B cell (primary cell): Measurements from ENCODE around the gene SLC37A2. TPM values are rescaled to one million over a fixed set of nuclear protein-coding genes. Genes with fewer than 3 reads are reported as not detected.

Experiments used
- ATAC-seq: fragments of 200-7000 bp; cut with Tn5 transposase; one replicate; pipeline ENCODE4 v1.10.0; 2021; ENCODE audit warnings: low read depth, mild to moderate bottlenecking, moderate number of reproducible peaks, moderate library complexity
- CTCF ChIA-PET: fragments of 350-600 bp; sonication (Branson Sonifier 250); formaldehyde crosslinking; loops from one replicate; lab custom pipeline; 2021; ENCODE audit warnings: antibody characterized with exemption, inconsistent platforms; lab: Charles Lee
- POLR2A ChIA-PET: fragments of 350-600 bp; sonication (Branson Sonifier 250); formaldehyde crosslinking; loops from one replicate; lab custom pipeline; 2021; ENCODE audit warnings: antibody characterized with exemption; lab: Charles Lee
- DNase-seq: peaks from one replicate; pipeline ENCODE4 v3.0.0; 2013
- H2AFZ ChIP-seq: 2 replicates; pipeline ENCODE4 v1.6.1; 2012; ENCODE audit warnings: mild to moderate bottlenecking, low read depth, low read length; ENCODE audit not compliant: insufficient read depth, poor library complexity, severe bottlenecking
- H3K27ac ChIP-seq, 2 donors: 1 replicate in 1 of 2; 2 replicates in 1 of 2; pipeline ENCODE4 v1.5.1; 2012 to 2013; ENCODE audit warnings: low read length in 2 of 2, mild to moderate bottlenecking in 2 of 2, moderate library complexity in 1 of 2
- H3K27me3 ChIP-seq, 4 experiments: fragments of 200-600 bp in 1 of 4; sonication (generic) in 1 of 4; replicated peaks in 1 of 4; 1 replicate in 2 of 4; 2 replicates in 2 of 4; pipeline versions ENCODE4 v1.6.1 to v1.7.0; 2013 to 2016; ENCODE audit warnings: low read length in 3 of 4, mild to moderate bottlenecking in 2 of 4, mixed read lengths in 1 of 4, moderate library complexity in 1 of 4; ENCODE audit not compliant: insufficient read depth in 4 of 4, control insufficient read depth in 3 of 4; ENCODE audit errors: control extremely low read depth in 1 of 4
- H3K36me3 ChIP-seq, 2 experiments: replicated peaks in 1 of 2; 1 replicate in 1 of 2; 2 replicates in 1 of 2; pipeline versions ENCODE4 v1.6.1 to v1.7.1; 2013; ENCODE audit warnings: low read length in 1 of 2; ENCODE audit not compliant: insufficient read depth in 2 of 2, control insufficient read depth in 1 of 2; ENCODE audit errors: control extremely low read depth in 1 of 2, extremely low read depth in 1 of 2
- H3K4me1 ChIP-seq, 2 donors: fragments of 200-600 bp in 1 of 2; sonication (generic) in 1 of 2; 1 replicate in 1 of 2; 2 replicates in 1 of 2; pipeline versions ENCODE4 v1.5.1 to v1.6.1; 2013 to 2017; ENCODE audit warnings: low read length in 2 of 2; ENCODE audit not compliant: control insufficient read depth in 2 of 2, insufficient read depth in 2 of 2
- H3K4me2 ChIP-seq: replicated peaks from 2 replicates; pipeline ENCODE3; 2012; ENCODE audit warnings: mild to moderate bottlenecking, low read depth, low read length; ENCODE audit not compliant: poor library complexity, severe bottlenecking
- H3K4me3 ChIP-seq, 5 experiments: fragments of 200-600 bp in 1 of 5; sonication (generic) in 1 of 5; 1 replicate in 3 of 5; 2 replicates in 2 of 5; pipeline versions ENCODE4 v1.5.1 to v1.7.0; 2011 to 2016; ENCODE audit warnings: low read length in 4 of 5, mild to moderate bottlenecking in 4 of 5, low read depth in 2 of 5, control low read depth in 1 of 5, moderate library complexity in 1 of 5; ENCODE audit not compliant: insufficient read depth in 1 of 5; ENCODE audit errors: control extremely low read depth in 1 of 5, extremely low read depth in 1 of 5
- H3K79me2 ChIP-seq: fragments of 200-600 bp; sonication (generic); one replicate; pipeline ENCODE4 v1.6.0; 2016; ENCODE audit warnings: low read length; ENCODE audit not compliant: control insufficient read depth, insufficient read depth
- H3K9ac ChIP-seq: fragments of 200-600 bp; sonication (generic); 2 replicates; pipeline ENCODE4 v1.6.1; 2017; ENCODE audit warnings: mild to moderate bottlenecking, low read length, moderate library complexity
- H3K9me3 ChIP-seq, 3 donors: one replicate each; pipeline versions ENCODE4 v1.6.1 to v1.7.1; 2013; ENCODE audit warnings: low read length in 2 of 3; ENCODE audit not compliant: control insufficient read depth in 2 of 3, insufficient read depth in 1 of 3; ENCODE audit errors: control extremely low read depth in 1 of 3
- H4K20me1 ChIP-seq: 2 replicates; pipeline ENCODE4 v1.6.0; 2012; ENCODE audit warnings: mild to moderate bottlenecking, low read length; ENCODE audit not compliant: insufficient read depth, control insufficient read depth, poor library complexity, severe bottlenecking
- H3K27ac Mint-ChIP-seq: one replicate; pipeline ENCODE4 v1.8.0; 2021; ENCODE audit warnings: mixed read lengths
- H3K27me3 Mint-ChIP-seq: one replicate; pipeline ENCODE4 v1.8.0; 2021; ENCODE audit warnings: mixed read lengths
- H3K4me1 Mint-ChIP-seq: one replicate; pipeline ENCODE4 v1.8.0; 2021; ENCODE audit warnings: mixed read lengths
- H3K4me3 Mint-ChIP-seq: one replicate; pipeline ENCODE4 v1.8.0; 2021; ENCODE audit warnings: mixed read lengths
- H3K9me3 Mint-ChIP-seq: one replicate; pipeline ENCODE4 v1.8.0; 2022; ENCODE audit warnings: mixed read lengths; ENCODE audit not compliant: insufficient read depth
- CTCF ChIP-seq: fragments of 200-600 bp; IDR thresholded peaks from one replicate; pipeline ENCODE4 v1.8.0; 2022; ENCODE audit warnings: antibody characterized with exemption, mild to moderate bottlenecking
- EZH2 ChIP-seq: IDR thresholded peaks from 2 replicates; pipeline ENCODE4 v1.6.1; 2012; ENCODE audit warnings: borderline replicate concordance, low read depth, mild to moderate bottlenecking, moderate library complexity, low read length; ENCODE audit not compliant: insufficient read depth, poor library complexity, severe bottlenecking
- WGBS: methylation state at CpG from one replicate; pipeline ENCODE4 v1.1.5; 2013; ENCODE audit warnings: missing lambda C conversion rate; ENCODE audit not compliant: insufficient coverage; 5-methylcytosine and 5-hydroxymethylcytosine counted together
- intact Hi-C: fragments of 100-400 bp; cut with micrococcal nuclease; formaldehyde crosslinking; loops from one replicate; pipeline ENCODE4 v1.10.0; 2022
- polyA plus RNA-seq: library from polyadenylated mRNA; depleted of rRNA; stranded (reverse); fragments of >200 nt; gene quantifications from 2 replicates; pipeline ENCODE4 v1.2.3, GENCODE V29; 2012
- total RNA-seq, 2 donors: library from RNA; stranded (reverse); fragments of 120-200 nt in 1 of 2; gene quantifications; 1 replicate in 1 of 2; 2 replicates in 1 of 2; pipeline versions ENCODE4 v1.2.3 to v1.2.4, GENCODE V29; 2013 to 2022

SLC37A2 gene
- total and polyA plus RNA-seq, 2 donors (not counting 1 experiment from before 2014, with no cell fraction given), result 7.6 to 27.0 TPM

GRCh38 chr11:125093502-125093901, 30.4 kb downstream of the SLC37A2 start:
- POLR2A ChIA-PET, result interaction anchor here (0.7 kb wide), 1 partner anchor 16 kb away, joined by 8 read pairs; no protein-coding TSS in a partner anchor
- H3K4me3 ChIP-seq, result no peak overlapping the region
- no peaks in the 10 kb centered on the region for H3K9me3 Mint-ChIP-seq
- peaks cover 4 to 12% of the 10 kb centered on the region in 2 experiments for H3K36me3 ChIP-seq
- no peak overlapping the region for H2AFZ ChIP-seq
- intact Hi-C loops, result no loop called here
- ATAC-seq (no peak), DNase-seq (no peak)
- H3K27ac Mint-ChIP-seq, result no peak overlapping the region
- no peaks in the 10 kb centered on the region for H3K4me1 ChIP-seq
- no peak for TF ChIP-seq CTCF
- no peak for TF ChIP-seq EZH2
- WGBS, result 94% methylated on average over 4 of the region's 4 CpGs
- no peaks in the 10 kb centered on the region for H4K20me1 ChIP-seq
- CTCF ChIA-PET, result interaction anchor here (1.1 to 5.1 kb wide), 2 partner anchors 12 to 49 kb away, joined by 3 to 64 read pairs; no protein-coding TSS in a partner anchor
- H3K9me3 ChIP-seq, result no peaks in the 10 kb centered on the region
- no peaks in the 10 kb centered on the region for H3K79me2 ChIP-seq
- H3K27me3 Mint-ChIP-seq, result no peaks in the 10 kb centered on the region
- no peak overlapping the region for H3K4me3 Mint-ChIP-seq
- H3K27me3 ChIP-seq, result no peaks in the 10 kb centered on the region
- H3K4me2 ChIP-seq, result no peak overlapping the region
- H3K9ac ChIP-seq, result no peak overlapping the region
- H3K27ac ChIP-seq, result no peak overlapping the region
- no peaks in the 10 kb centered on the region for H3K4me1 Mint-ChIP-seq

GRCh38 chr11:125094731-125095130, 31.6 kb downstream of the SLC37A2 start:
- DNase-seq (no peak), ATAC-seq (no peak)
- no peaks in the 10 kb centered on the region for H4K20me1 ChIP-seq
- intact Hi-C loops, result no loop called here
- no peaks in the 10 kb centered on the region for H3K27me3 Mint-ChIP-seq
- no peaks in the 10 kb centered on the region for H3K27me3 ChIP-seq
- H3K9me3 ChIP-seq, result no peaks in the 10 kb centered on the region
- H2AFZ ChIP-seq, result no peak overlapping the region
- H3K4me3 Mint-ChIP-seq, result no peak overlapping the region
- no CpG with 5 or more reads among the region's 2 CpGs for WGBS
- H3K36me3 ChIP-seq, result peaks cover 8 to 20% of the 10 kb centered on the region in 2 experiments
- no peaks in the 10 kb centered on the region for H3K4me1 Mint-ChIP-seq
- ChIA-PET POLR2A (no interaction called here), CTCF (no interaction called here)
- no peak overlapping the region for H3K27ac Mint-ChIP-seq
- H3K79me2 ChIP-seq, result no peaks in the 10 kb centered on the region
- H3K4me3 ChIP-seq, result no peak overlapping the region
- no peaks in the 10 kb centered on the region for H3K4me1 ChIP-seq
- no peaks in the 10 kb centered on the region for H3K9me3 Mint-ChIP-seq
- no peak overlapping the region for H3K4me2 ChIP-seq
- H3K9ac ChIP-seq, result no peak overlapping the region
- no peak overlapping the region for H3K27ac ChIP-seq
- TF ChIP-seq CTCF (no peak), EZH2 (no peak)
